Transverse colon (tissue), 4 donors: ENCODE data around the gene ZNF74. TPM values are rescaled to one million over a fixed set of nuclear protein-coding genes. Genes with fewer than 3 reads are reported as not detected.

Experiments
- small RNA-seq, 4 donors: library from RNA; depleted of rRNA; stranded (forward); fragments of <200 nt; gene quantifications; one replicate each; pipeline ENCODE3, GENCODE V24; 2016
- total RNA-seq, 4 donors: library from RNA; depleted of rRNA; stranded (reverse); fragments of >200 nt; gene quantifications; one replicate each; pipeline ENCODE4 v1.1.0, GENCODE V29; 2016

Gene ZNF74
- total RNA-seq, 4 donors from 2014 or later = 1.9 to 11.5 (median 6.6) TPM

Small RNA genes within 50 kb of the gene (small RNA-seq; reads per million reads assigned to genes)
- 0 reads per million in 4 donors for gene RNU6-225P

Other genes starting within 250 kb of the ZNF74 start
- gene CCDC188, start 243.1 kb upstream of the ZNF74 start, total RNA-seq = under 1 TPM in 1 of 4 donors, not detected in 3; 0.41 TPM
- gene RTN4R, start 125.8 kb upstream of the ZNF74 start, total RNA-seq = 10 to 100 TPM in 1 of 4 donors, 1 to 10 TPM in 1, under 1 TPM in 1, not detected in 1; 0.64 to 22.8 (median 3.0) TPM
- 10 to 100 TPM; 27.7 to 52.3 (median 36.9) TPM for gene DGCR6L, start 74.1 kb upstream of the ZNF74 start, total RNA-seq
- 10 to 100 TPM in 1 of 4 donors, 1 to 10 TPM in 3; 3.4 to 15.9 (median 8.7) TPM for gene SCARF2, start 43.7 kb downstream of the ZNF74 start, total RNA-seq
- 10 to 100 TPM; 12.7 to 75.9 (median 16.9) TPM for gene KLHL22, start 101.6 kb downstream of the ZNF74 start, total RNA-seq
- 100 to 1,000 TPM in 2 of 4 donors, 10 to 100 TPM in 2; 70.3 to 211 (median 116) TPM for gene MED15, start 113.5 kb downstream of the ZNF74 start, total RNA-seq